Activated naive CD4-positive, alpha-beta T cell treated with Interleukin-2 at 50 U/mL for 16 hours (primary cell): Measurements from ENCODE around the gene CCDC136.

ENCODE experiments used
- DNase-seq: peaks from one replicate; pipeline ENCODE4 v3.0.0-alpha.2; 2020

CCDC136 gene

DNA sequence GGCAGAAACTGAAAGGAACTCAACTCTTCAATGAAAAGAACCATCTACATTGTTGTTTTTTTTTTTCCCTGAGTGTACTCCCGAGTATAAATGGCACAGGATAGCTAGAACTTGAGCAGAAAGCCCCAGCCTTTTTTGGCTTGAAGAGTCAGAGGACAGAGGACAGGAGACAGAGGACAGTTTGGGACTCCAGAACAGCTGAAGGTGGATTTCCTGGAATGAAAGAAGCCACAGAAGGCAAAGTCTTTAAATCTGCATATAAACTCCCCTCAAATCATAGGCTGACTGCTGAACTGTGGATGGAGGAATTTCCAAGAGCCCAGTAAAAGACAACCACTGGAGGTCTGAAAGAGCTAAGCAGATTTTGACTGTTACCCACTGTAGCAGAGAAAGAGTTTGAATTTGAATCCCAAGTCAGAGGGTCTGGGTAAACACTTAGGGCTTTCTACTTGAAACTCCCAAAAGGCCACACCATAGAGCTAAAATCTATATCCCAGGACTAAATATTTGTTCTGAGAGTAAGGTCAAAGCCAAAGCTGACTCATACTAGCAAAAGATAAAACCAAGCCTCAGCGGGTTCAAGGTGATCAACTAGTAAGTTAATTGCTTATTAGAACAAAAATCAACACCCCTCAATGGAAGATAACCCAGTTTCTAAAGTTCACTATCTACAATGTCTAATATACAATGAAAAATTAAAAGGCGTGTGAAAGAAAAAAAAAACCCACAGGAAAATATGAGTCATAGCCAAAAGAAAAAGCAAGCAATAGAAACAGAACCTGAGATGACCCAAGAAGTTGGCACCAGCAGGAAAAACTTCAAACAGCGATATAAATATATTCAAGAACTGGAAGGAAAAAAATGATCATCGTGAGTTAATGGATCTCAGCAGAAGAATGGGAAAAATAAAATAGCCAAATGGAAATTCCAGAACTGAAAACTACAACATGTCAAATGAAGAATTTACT is 14.3 kb upstream of the CCDC136 start:
- DNase-seq, result no peak

DNA sequence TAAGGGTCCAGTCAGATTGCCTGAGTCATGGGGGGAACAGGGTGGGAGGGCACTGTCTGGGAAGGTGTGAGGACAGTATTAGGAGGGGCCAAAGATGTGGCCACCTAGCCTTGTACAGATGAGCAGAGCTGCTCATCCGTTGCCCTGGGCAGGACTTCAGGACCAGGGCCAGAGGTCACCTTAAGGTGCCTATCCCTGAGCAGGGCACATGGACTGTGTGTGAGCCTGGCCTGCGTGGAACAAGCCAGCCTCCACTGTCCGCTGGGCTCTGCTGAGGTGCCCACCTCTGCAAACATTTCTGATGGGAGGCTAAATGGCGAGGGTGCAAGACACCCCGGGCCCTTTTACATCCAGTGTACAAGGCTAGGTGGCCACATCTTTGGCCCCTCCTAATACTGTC is 12.8 kb upstream of the CCDC136 start:
- DNase-seq, result no peak

DNA sequence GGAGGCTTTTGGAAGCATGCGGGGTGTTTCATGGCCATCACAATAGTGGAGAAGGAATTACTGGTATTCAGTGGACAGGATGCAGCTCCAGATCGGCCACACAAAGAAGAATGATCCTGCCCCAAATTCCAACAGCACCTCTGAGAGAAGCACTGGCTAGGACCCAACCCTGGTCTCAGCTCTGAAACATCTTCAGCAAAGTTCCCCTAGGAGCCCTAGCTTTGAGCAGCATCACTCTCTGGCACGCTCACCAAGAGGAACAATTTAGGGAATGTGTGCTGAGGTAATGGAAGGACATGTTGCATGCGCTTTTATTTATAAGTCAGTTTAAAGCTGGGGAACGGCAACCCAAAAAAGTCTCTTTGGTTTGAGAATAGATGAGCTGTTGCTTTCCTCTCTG is 10.6 kb upstream of the CCDC136 start:
- no peak for DNase-seq

- no peak for DNase-seq
These were observed 9.9 kb upstream of the CCDC136 start for GRCh38 chr7:128781851-128782250.

GRCh38 chr7:128783143-128783861 is 8.5 kb upstream of the CCDC136 start:
- no peak for DNase-seq

GRCh38 chr7:128785738-128786137 is 6.0 kb upstream of the CCDC136 start:
- DNase-seq, result no peak

GRCh38 chr7:128788446-128789412 is 3.0 kb upstream of the CCDC136 start:
- no peak for DNase-seq

- no peak for DNase-seq
These were observed 1.3 kb upstream of the CCDC136 start for GRCh38 chr7:128790315-128791041.

- no peak for DNase-seq
These were observed 182 bp downstream of the CCDC136 start for GRCh38 chr7:128791972-128792327.

DNA sequence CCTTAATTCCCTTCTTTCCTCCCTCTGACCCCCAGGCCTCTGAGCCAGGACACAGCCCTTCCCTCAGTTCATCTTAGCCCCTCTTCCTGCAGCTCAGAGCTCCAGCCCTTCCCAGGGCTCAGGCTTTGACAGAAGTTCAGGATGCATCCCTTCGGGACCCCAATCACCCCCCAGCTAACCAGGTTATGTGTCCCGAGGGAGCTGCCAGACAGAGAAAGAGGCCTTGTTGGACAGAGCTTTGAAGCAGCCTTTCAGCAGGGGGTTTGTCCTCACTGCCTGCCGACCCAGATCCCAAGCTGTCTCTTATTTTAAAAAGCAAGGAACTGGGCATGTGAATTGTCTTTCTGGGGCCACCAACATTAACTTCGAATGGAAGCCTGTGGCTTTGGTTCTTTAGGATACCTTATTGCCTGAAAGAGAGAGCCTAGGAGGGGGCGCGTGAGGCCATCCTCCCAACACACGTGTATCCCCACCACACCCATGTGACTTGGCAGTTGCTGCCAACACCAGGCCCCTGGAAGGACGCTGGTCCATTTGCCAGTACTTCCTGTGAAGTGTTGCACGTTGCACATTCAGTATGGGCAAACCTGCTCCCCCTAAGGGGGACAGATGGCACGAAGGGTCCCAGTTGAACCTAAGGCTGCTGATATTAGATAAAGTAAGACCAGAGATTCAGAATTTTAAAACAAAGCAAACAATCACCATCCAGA is 858 bp downstream of the CCDC136 start:
- no peak for DNase-seq

DNA sequence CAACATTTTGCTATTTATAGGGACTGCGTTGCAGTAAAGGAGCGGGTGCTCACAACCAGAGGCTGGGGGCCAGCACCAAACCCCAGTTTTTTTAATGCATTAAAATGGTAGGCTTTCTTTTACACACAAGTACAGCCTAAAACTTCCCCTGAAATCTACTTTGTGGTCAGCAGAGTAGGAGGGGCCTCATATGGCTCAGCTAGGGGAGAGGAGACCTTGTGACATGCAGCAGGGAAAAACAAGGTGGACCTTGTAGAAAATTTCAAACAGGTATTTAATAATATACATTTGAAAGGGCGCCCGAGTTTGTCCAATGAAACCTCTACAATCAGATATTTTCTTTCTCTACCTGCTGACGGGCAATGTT is 1.4 kb downstream of the CCDC136 start:
- no peak for DNase-seq

DNA sequence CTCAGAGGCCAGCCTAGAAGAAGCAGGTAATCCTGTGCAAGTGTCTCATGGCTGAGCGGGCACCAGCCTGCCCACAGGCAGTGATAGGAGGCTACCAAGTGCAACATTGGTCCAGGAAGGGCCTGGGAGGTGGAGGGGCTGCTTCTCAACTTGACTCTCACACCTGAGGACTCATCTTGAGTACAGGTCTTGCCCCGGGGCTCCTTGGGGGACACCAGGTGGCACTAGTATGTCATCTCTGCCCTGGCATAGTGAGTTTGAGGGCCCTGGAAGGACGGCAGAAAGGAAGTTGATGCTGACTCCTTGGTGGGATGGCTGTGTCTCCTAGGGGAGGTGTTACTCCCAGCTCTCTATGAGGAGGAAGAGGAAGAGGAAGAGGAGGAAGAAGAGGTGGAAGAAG is 2.3 kb downstream of the CCDC136 start:
- DNase-seq, result no peak

DNA sequence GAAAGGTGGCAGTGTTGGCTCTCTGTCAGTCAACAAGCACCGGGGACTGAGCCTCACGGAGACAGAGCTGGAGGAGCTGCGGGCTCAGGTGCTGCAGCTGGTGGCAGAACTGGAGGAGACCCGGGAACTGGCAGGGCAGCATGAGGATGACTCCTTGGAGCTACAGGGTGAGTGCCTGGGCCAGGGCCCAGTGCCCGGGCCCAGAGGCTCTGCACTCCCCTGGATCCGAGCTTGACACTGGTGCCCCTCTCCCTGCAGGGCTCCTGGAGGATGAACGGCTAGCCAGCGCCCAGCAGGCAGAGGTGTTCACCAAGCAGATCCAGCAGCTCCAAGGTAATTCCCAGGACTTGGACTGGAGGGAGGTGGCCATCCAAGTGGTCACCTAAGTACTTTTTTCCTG is 2.7 kb downstream of the CCDC136 start:
- no peak for DNase-seq

DNA sequence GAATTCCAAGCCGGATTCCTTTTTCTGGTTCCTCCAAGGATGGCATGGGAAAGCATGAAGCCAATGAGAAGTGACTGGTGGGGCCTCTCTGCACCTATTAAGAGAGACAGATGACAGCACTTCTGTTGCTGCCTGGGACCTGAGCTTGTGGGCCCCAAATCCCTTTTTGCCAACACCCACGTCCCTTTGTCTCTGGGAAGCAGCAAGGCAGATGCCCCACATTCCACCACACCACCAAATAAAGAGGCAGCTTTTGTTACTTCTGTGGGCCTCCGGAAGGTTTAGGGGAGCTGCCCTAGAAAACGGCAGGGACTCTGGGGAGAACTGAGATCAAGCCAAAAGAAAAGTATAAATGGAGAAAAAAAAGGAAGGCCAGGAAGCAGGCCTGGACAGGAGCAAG is 3.4 kb downstream of the CCDC136 start:
- no peak for DNase-seq

- DNase-seq, result no peak
These were observed 4.6 kb downstream of the CCDC136 start for GRCh38 chr7:128796327-128796726.

DNA sequence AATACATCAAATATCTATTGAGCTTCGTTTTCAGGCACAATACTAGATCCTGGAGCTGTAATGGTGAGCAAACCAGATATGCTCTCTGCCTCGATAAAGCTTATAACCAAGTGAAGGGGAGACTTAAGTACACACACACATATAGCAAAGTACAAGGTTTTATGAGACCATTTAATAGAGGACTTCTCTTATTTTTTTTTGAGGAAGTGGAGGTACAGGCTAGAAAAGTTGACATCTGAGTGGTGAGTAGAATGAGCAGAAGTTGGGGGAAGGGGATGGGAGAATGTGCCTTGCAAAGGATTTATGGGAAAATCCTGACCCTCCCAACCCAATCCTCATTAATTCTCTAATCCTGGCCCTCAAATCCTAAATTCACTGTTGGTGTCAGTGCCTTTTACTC is 7.7 kb downstream of the CCDC136 start:
- no peak for DNase-seq

GRCh38 chr7:128800567-128800966 is 8.8 kb downstream of the CCDC136 start:
- no peak for DNase-seq

DNA sequence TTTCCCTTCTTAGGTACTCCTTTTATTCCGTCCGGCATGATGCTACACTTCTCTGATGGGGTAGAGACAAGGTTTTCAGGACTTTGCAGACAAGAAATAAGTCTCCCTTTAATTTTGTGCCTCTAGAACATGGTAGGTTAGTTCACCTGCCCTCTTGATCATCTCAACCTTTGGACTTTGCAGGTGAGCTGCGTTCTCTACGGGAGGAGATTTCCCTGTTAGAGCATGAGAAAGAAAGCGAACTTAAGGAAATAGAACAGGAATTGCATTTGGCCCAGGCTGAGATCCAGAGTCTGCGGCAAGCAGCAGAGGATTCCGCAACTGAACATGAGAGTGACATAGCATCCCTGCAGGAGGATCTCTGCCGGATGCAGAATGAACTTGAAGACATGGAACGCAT is 9.2 kb downstream of the CCDC136 start:
- DNase-seq, result no peak

DNA sequence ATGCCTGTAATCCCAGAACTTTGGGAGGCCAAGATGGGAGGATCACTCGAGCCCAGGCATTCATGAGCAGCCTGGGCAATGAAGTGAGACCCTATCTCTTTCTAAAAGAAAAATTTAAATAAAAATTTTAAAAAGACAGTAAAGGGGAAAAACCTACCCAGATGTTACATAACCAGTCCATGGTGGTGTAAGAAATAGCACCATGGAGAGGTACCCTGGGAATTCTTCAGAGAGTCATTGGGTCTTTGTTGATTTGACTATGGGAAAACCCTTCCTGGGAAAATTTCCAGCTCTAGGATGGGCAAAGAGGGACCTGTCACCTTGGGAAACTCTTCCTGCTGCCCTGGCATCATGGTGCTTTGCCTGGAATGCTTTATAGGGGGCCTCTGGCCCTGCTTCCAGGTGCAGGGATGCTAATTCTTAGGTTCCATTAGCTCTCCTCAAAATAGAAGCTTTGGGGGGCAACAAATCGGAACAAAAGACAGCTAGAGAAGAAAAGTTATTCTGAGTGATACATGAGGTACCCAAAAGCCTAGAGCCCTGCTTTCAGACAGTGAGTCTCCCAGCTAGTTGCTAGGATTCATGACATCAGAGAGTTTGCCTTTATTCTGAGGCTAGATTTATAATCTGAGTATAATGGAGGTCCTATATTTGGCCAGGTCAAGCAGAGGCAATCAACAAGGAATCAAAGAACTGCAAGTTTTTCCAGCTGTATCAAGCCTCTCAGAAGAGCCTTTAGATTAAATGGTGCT is 10.1 kb downstream of the CCDC136 start:
- no peak for DNase-seq

- no peak for DNase-seq
These were observed 12.7 kb downstream of the CCDC136 start for GRCh38 chr7:128804484-128804883.

DNA sequence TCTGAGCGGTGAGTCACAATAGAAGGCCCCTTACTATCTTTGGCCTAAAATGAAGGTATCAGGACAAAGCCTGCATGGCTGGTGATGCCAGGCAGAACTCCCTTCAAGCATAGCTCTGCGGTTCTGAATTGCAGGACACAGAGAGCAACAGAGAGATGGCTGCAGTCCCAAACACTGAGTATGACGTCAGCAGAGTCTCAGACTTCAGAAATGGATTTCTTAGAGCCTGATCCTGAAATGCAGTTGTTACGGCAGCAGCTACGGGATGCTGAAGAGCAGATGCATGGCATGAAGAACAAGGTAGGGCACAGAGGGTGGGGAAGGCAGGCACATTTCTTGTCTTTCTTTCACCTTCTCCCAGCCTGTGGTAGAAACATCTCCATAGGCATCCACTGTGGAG is 13.5 kb downstream of the CCDC136 start:
- DNase-seq, result no peak
